ENCODE measurements around the gene PCCB.
"Not testable (repeated sequence)": the region's sequence is repeated elsewhere in the genome, so short reads cannot be mapped to it uniquely, and the experiment has no call there.

The PCCB gene

GRCh38 chr3:136258199-136258598 is 8.1 kb downstream of the PCCB start:
- no peak overlapping the region for H3K4me3 ChIP-seq (ENCODE audit: low read depth, low read length)
- DNase-seq (ENCODE audit: low read depth) = no peak

- DNase-seq (ENCODE audit: low read depth) = no peak
- H3K4me3 ChIP-seq (ENCODE audit: low read depth, low read length) = no peak overlapping the region
These were observed 11.7 kb downstream of the PCCB start for GRCh38 chr3:136261826-136262225.

GRCh38 chr3:136262559-136262958 is 12.4 kb downstream of the PCCB start:
- H3K4me3 ChIP-seq (ENCODE audit: low read depth, low read length) = no peak overlapping the region
- no peak for DNase-seq (ENCODE audit: low read depth)

GRCh38 chr3:136263251-136263650 is 13.1 kb downstream of the PCCB start:
- H3K4me3 ChIP-seq (ENCODE audit: low read depth, low read length) = no peak overlapping the region
- no peak for DNase-seq (ENCODE audit: low read depth)

- not testable (repeated sequence) for DNase-seq (ENCODE audit: low read depth); H3K4me3 ChIP-seq (ENCODE audit: low read depth, low read length)
These were observed 16.5 kb downstream of the PCCB start for GRCh38 chr3:136266468-136267125.

GRCh38 chr3:136267235-136267634 is 17.1 kb downstream of the PCCB start:
- H3K4me3 ChIP-seq (ENCODE audit: low read depth, low read length) = no peak overlapping the region
- DNase-seq (ENCODE audit: low read depth) = no peak

- no peak for DNase-seq (ENCODE audit: low read depth)
- H3K4me3 ChIP-seq (ENCODE audit: low read depth, low read length) = no peak overlapping the region
These were observed 20.0 kb downstream of the PCCB start for GRCh38 chr3:136270179-136270578.

GRCh38 chr3:136271626-136272025 is 21.5 kb downstream of the PCCB start:
- not testable (repeated sequence) for DNase-seq (ENCODE audit: low read depth); H3K4me3 ChIP-seq (ENCODE audit: low read depth, low read length)

GRCh38 chr3:136276049-136276755 is 26.1 kb downstream of the PCCB start:
- no peak overlapping the region for H3K4me3 ChIP-seq (ENCODE audit: low read depth, low read length)
- DNase-seq (ENCODE audit: low read depth) = no peak

GRCh38 chr3:136277115-136277514 is 27.0 kb downstream of the PCCB start:
- H3K4me3 ChIP-seq (ENCODE audit: low read depth, low read length) = no peak overlapping the region
- no peak for DNase-seq (ENCODE audit: low read depth)

GRCh38 chr3:136277634-136278033 is 27.5 kb downstream of the PCCB start:
- no peak for DNase-seq (ENCODE audit: low read depth)
- no peak overlapping the region for H3K4me3 ChIP-seq (ENCODE audit: low read depth, low read length)

- no peak for DNase-seq (ENCODE audit: low read depth)
These were observed 29.0 kb downstream of the PCCB start for GRCh38 chr3:136279092-136279491.

GRCh38 chr3:136280961-136281360 is 30.8 kb downstream of the PCCB start:
- H3K4me3 ChIP-seq (ENCODE audit: low read depth, low read length) = no peak overlapping the region
- DNase-seq (ENCODE audit: low read depth) = no peak

More at GRCh38 chr3:136279092-136279491, 29.0 kb downstream of the PCCB start:
- no peak overlapping the region for H3K4me3 ChIP-seq (ENCODE audit: low read depth, low read length)

- no peak overlapping the region for H3K4me3 ChIP-seq (ENCODE audit: low read depth, low read length)
- DNase-seq (ENCODE audit: low read depth) = no peak
These were observed 31.9 kb downstream of the PCCB start for GRCh38 chr3:136281966-136282520.

- no peak overlapping the region for H3K4me3 ChIP-seq (ENCODE audit: low read depth, low read length)
- no peak for DNase-seq (ENCODE audit: low read depth)
These were observed 33.5 kb downstream of the PCCB start for GRCh38 chr3:136283627-136284026.

GRCh38 chr3:136291302-136291701 is 41.2 kb downstream of the PCCB start:
- no peak overlapping the region for H3K4me3 ChIP-seq (ENCODE audit: low read depth, low read length)
- no peak for DNase-seq (ENCODE audit: low read depth)

- H3K4me3 ChIP-seq (ENCODE audit: low read depth, low read length) = no peak overlapping the region
- no peak for DNase-seq (ENCODE audit: low read depth)
These were observed 42.4 kb downstream of the PCCB start for GRCh38 chr3:136292500-136292899.

- no peak for DNase-seq (ENCODE audit: low read depth)
- no peak overlapping the region for H3K4me3 ChIP-seq (ENCODE audit: low read depth, low read length)
These were observed 43.1 kb downstream of the PCCB start for GRCh38 chr3:136293279-136293678.

- no peak for DNase-seq (ENCODE audit: low read depth)
- no peak overlapping the region for H3K4me3 ChIP-seq (ENCODE audit: low read depth, low read length)
These were observed 44.0 kb downstream of the PCCB start for GRCh38 chr3:136294176-136294575.

- DNase-seq (ENCODE audit: low read depth) = no peak
- no peak overlapping the region for H3K4me3 ChIP-seq (ENCODE audit: low read depth, low read length)
These were observed 46.8 kb downstream of the PCCB start for GRCh38 chr3:136296960-136297359.

GRCh38 chr3:136297826-136298225 is 47.7 kb downstream of the PCCB start:
- no peak for DNase-seq (ENCODE audit: low read depth)

More at GRCh38 chr3:136297826-136298225, 47.7 kb downstream of the PCCB start:
- H3K4me3 ChIP-seq (ENCODE audit: low read depth, low read length) = no peak overlapping the region
